IPS-NIHi7 (cell line): ENCODE results near the gene FANCD2.
"Not testable (repeated sequence)": the region's sequence is repeated elsewhere in the genome, so short reads cannot be mapped to it uniquely, and the experiment has no call there.

Experiments used
- DNase-seq: peaks from one replicate; pipeline ENCODE4 v3.0.0; 2012; ENCODE audit warnings: mixed read lengths; ENCODE audit errors: extremely low spot score

FANCD2 gene

GRCh38 chr3:10015461-10015904 is 10.8 kb upstream of the FANCD2 start:
- DNase-seq, result no peak

GRCh38 chr3:10017636-10018292 is 8.5 kb upstream of the FANCD2 start:
- no peak for DNase-seq

- not testable (repeated sequence) for DNase-seq
Observed at GRCh38 chr3:10018806-10019205, 7.4 kb upstream of the FANCD2 start.

- no peak for DNase-seq
Observed at GRCh38 chr3:10019326-10019725, 6.9 kb upstream of the FANCD2 start.

GRCh38 chr3:10021856-10022775 is 4.1 kb upstream of the FANCD2 start:
- DNase-seq, result no peak

- no peak for DNase-seq
Observed at GRCh38 chr3:10023587-10024310, 2.5 kb upstream of the FANCD2 start.

GRCh38 chr3:10025205-10026083 is 793 bp upstream of the FANCD2 start:
- DNase-seq, result no peak

GRCh38 chr3:10041034-10041433 is 14.8 kb downstream of the FANCD2 start:
- no peak for DNase-seq

- no peak for DNase-seq
Observed at GRCh38 chr3:10047876-10048275, 21.6 kb downstream of the FANCD2 start.

GRCh38 chr3:10053054-10053453 is 26.8 kb downstream of the FANCD2 start:
- not testable (repeated sequence) for DNase-seq

GRCh38 chr3:10055097-10055496 is 28.9 kb downstream of the FANCD2 start:
- no peak for DNase-seq

- DNase-seq, result not testable (repeated sequence)
Observed at GRCh38 chr3:10070077-10070476, 43.8 kb downstream of the FANCD2 start.

- no peak for DNase-seq
Observed at GRCh38 chr3:10074666-10075065, 48.4 kb downstream of the FANCD2 start.

GRCh38 chr3:10081871-10082270 is 55.6 kb downstream of the FANCD2 start:
- no peak for DNase-seq

- no peak for DNase-seq
Observed at GRCh38 chr3:10085738-10086137, 59.5 kb downstream of the FANCD2 start.

GRCh38 chr3:10088256-10088655 is 62.0 kb downstream of the FANCD2 start:
- DNase-seq, result no peak

- DNase-seq, result no peak
Observed at GRCh38 chr3:10090179-10090578, 63.9 kb downstream of the FANCD2 start.

- not testable (repeated sequence) for DNase-seq
Observed at GRCh38 chr3:10090774-10091173, 64.5 kb downstream of the FANCD2 start.

GRCh38 chr3:10091387-10091786 is 65.2 kb downstream of the FANCD2 start:
- DNase-seq, result not testable (repeated sequence)

- no peak for DNase-seq
Observed at GRCh38 chr3:10093678-10094077, 67.4 kb downstream of the FANCD2 start.

GRCh38 chr3:10099041-10099440 is 72.8 kb downstream of the FANCD2 start:
- DNase-seq, result no peak
